HCT116 (cell line): ENCODE data around the gene CDYL2. TPM values are rescaled to one million over a fixed set of nuclear protein-coding genes. Genes with fewer than 3 reads are reported as not detected.

Source experiments
- ATAC-seq: fragments of 200-7000 bp; cut with Tn5 transposase; 2 replicates; pipeline ENCODE4 v1.9.1; 2020; ENCODE audit warnings: mild to moderate bottlenecking, moderate library complexity
- BruUV-seq: library from RNA; stranded (reverse); fragments of 400-500 nt; replicated peaks from 2 replicates; lab custom pipeline; 2021; lab: Mats Ljungman, UMichigan
- CTCF ChIA-PET: fragments of 300-600 bp; sonication (Branson Sonifier 250); formaldehyde crosslinking; loops from one replicate; lab custom pipeline; 2021; ENCODE audit warnings: antibody characterized with exemption; lab: Charles Lee
- POLR2A ChIA-PET: fragments of 300-600, 350-600 bp; sonication (Branson Sonifier 250); formaldehyde crosslinking; loops from one replicate; lab custom pipeline; 2021; ENCODE audit warnings: antibody characterized with exemption; lab: Charles Lee
- RAD21 ChIA-PET, 2 experiments: fragments of 300-600 bp; sonication (Branson Sonifier 250); formaldehyde crosslinking; loops; one replicate each; lab custom pipeline; 2023; ENCODE audit warnings: low total read pairs in 2 of 2; ENCODE audit not compliant: uncharacterized antibody in 2 of 2, unreplicated experiment in 2 of 2, low non-redundant PET in 1 of 2; lab: Charles Lee
- DNase-seq: peaks from one replicate; pipeline ENCODE4 v3.0.0-alpha.2; 2010; ENCODE audit warnings: low read depth, low spot score
- H2AFZ ChIP-seq: fragments of 200-600 bp; shearing (Covaris generic), sonication (generic); 2 replicates; pipeline ENCODE4 v1.6.1; 2017; ENCODE audit warnings: low read depth, mixed run types, mixed read lengths, antibody characterized with exemption, low read length; ENCODE audit not compliant: poor library complexity, severe bottlenecking
- H3K27ac ChIP-seq: 2 replicates; pipeline ENCODE4 v1.5.1; 2012; ENCODE audit warnings: low read depth, low read length
- H3K27me3 ChIP-seq: fragments of 200-600 bp; sonication (generic); 2 replicates; pipeline ENCODE4 v1.6.1; 2016; ENCODE audit warnings: mixed run types, low read length, mixed read lengths; ENCODE audit not compliant: insufficient read depth
- H3K36me3 ChIP-seq, 2 experiments: fragments of 200-500 bp in 1 of 2; fragments of 200-600 bp in 1 of 2; sonication (Bioruptor generic) in 1 of 2; sonication (generic) in 1 of 2; 2 replicates each; pipeline versions ENCODE4 v1.5.1 to v1.6.1; 2014 to 2016; ENCODE audit warnings: low read length in 2 of 2, inconsistent platforms in 1 of 2, mixed read lengths in 1 of 2, mixed run types in 1 of 2; ENCODE audit not compliant: insufficient read depth in 2 of 2, control insufficient read depth in 1 of 2
- H3K4me1 ChIP-seq, 2 experiments: fragments of 200-600 bp in 1 of 2; sonication (generic) in 1 of 2; 2 replicates each; pipeline versions ENCODE4 v1.5.1 to v1.6.1; 2012 to 2017; ENCODE audit warnings: low read length in 2 of 2, inconsistent platforms in 1 of 2, mild to moderate bottlenecking in 1 of 2, mixed read lengths in 1 of 2, mixed run types in 1 of 2, moderate library complexity in 1 of 2; ENCODE audit not compliant: insufficient read depth in 2 of 2, control insufficient read depth in 1 of 2
- H3K4me2 ChIP-seq: fragments of 200-600 bp; sonication (generic); 2 replicates; pipeline ENCODE4 v1.6.1; 2017; ENCODE audit warnings: mixed run types, low read length, mixed read lengths
- H3K4me3 ChIP-seq, 2 experiments: fragments of 200-600 bp in 1 of 2; sonication (generic) in 1 of 2; replicated peaks in 1 of 2; 2 replicates each; pipeline ENCODE4 v1.5.1; 2011 to 2016; ENCODE audit warnings: low read length in 2 of 2, control low read depth in 1 of 2, low read depth in 1 of 2, mild to moderate bottlenecking in 1 of 2, mixed read lengths in 1 of 2, mixed run types in 1 of 2
- H3K79me2 ChIP-seq: fragments of 200-600 bp; sonication (generic); 2 replicates; pipeline ENCODE4 v1.6.1; 2017; ENCODE audit warnings: mild to moderate bottlenecking, mixed run types, low read length, moderate library complexity, mixed read lengths; ENCODE audit not compliant: insufficient read depth
- H3K9ac ChIP-seq: fragments of 200-600 bp; sonication (generic); 2 replicates; pipeline ENCODE4 v1.6.1; 2016; ENCODE audit warnings: low read length, mixed read lengths
- H3K9me2 ChIP-seq: fragments of 200-600 bp; sonication (generic), shearing (Covaris generic); 2 replicates; pipeline ENCODE4 v1.6.1; 2017; ENCODE audit warnings: mixed run types, mild to moderate bottlenecking, moderate library complexity; ENCODE audit not compliant: insufficient read depth
- H3K9me3 ChIP-seq, 2 experiments: fragments of 200-500 bp in 1 of 2; fragments of 200-600 bp in 1 of 2; sonication (Bioruptor generic) in 1 of 2; sonication (generic) in 1 of 2; 2 replicates each; pipeline ENCODE4 v1.6.1; 2014 to 2017; ENCODE audit warnings: low read length in 2 of 2, mixed read lengths in 2 of 2, inconsistent platforms in 1 of 2, low read depth in 1 of 2, mild to moderate bottlenecking in 1 of 2, mixed run types in 1 of 2, moderate library complexity in 1 of 2; ENCODE audit not compliant: control insufficient read depth in 1 of 2, insufficient read depth in 1 of 2
- H4K20me1 ChIP-seq: fragments of 200-600 bp; sonication (generic), shearing (Covaris generic); 2 replicates; pipeline ENCODE4 v1.6.1; 2017; ENCODE audit warnings: mixed run types, mild to moderate bottlenecking, moderate library complexity; ENCODE audit not compliant: insufficient read depth
- ATF3 ChIP-seq: IDR thresholded peaks from 2 replicates; pipeline ENCODE4 v1.6.1; 2012
- CBX3 ChIP-seq: IDR thresholded peaks from 2 replicates; pipeline ENCODE4 v1.6.1; 2012; ENCODE audit warnings: low read depth
- EGR1 ChIP-seq: IDR thresholded peaks from 2 replicates; pipeline ENCODE4 v1.6.1; 2012; ENCODE audit warnings: low read depth
- ELF1 ChIP-seq: IDR thresholded peaks from 2 replicates; pipeline ENCODE4 v1.6.1; 2012; ENCODE audit warnings: low read depth, borderline replicate concordance
- EZH2 ChIP-seq: fragments of 200-600 bp; sonication (generic); IDR thresholded peaks from 2 replicates; pipeline ENCODE4 v1.6.1; 2017; ENCODE audit warnings: antibody characterized with exemption, mixed run types
- EZH2phosphoT487 ChIP-seq: fragments of 200-600 bp; IDR thresholded peaks from 2 replicates; pipeline ENCODE4 v1.6.1; 2018; ENCODE audit warnings: antibody characterized with exemption, borderline replicate concordance
- FOSL1 ChIP-seq: IDR thresholded peaks from 2 replicates; pipeline ENCODE4 v1.6.1; 2012; ENCODE audit warnings: low read depth
- POLR2AphosphoS5 ChIP-seq: IDR thresholded peaks from 2 replicates; pipeline ENCODE4 v1.6.1; 2011; ENCODE audit warnings: mild to moderate bottlenecking, low read depth, low read length, moderate library complexity
- RAD21 ChIP-seq: IDR thresholded peaks from 2 replicates; pipeline ENCODE4 v1.6.1; 2012; ENCODE audit warnings: low read depth, mild to moderate bottlenecking
- SIN3A ChIP-seq: IDR thresholded peaks from 2 replicates; pipeline ENCODE4 v1.6.1; 2012; ENCODE audit warnings: low read depth
- SP1 ChIP-seq: IDR thresholded peaks from 2 replicates; pipeline ENCODE4 v1.6.1; 2012; ENCODE audit warnings: low read depth
- SRF ChIP-seq: IDR thresholded peaks from 2 replicates; pipeline ENCODE4 v1.6.1; 2012; ENCODE audit warnings: low read depth
- ZFX ChIP-seq: fragments of 450-650 bp; IDR thresholded peaks from 2 replicates; pipeline ENCODE4 v1.6.1; 2017
- intact Hi-C: fragments of 100-400 bp; cut with micrococcal nuclease; formaldehyde crosslinking; loops from 2 replicates; pipeline ENCODE4 v1.10.0; 2022
- total RNA-seq: library from RNA; stranded (reverse); gene quantifications from one replicate; pipeline ENCODE4 v1.2.1, GENCODE V29; 2021; ENCODE audit not compliant: unreplicated experiment
- TF ChIP-seq, protein P1 (sequence below): IDR thresholded peaks from 2 replicates; pipeline ENCODE4 v1.6.1; 2012
- TF ChIP-seq, protein P2 (sequence below): IDR thresholded peaks from 2 replicates; pipeline ENCODE4 v1.6.1; 2012; ENCODE audit warnings: low read depth
- TF ChIP-seq, protein P3 (sequence below): IDR thresholded peaks from 2 replicates; pipeline ENCODE4 v1.6.1; 2011; ENCODE audit warnings: mild to moderate bottlenecking, low read length, moderate library complexity; ENCODE audit not compliant: insufficient replicate concordance; ENCODE audit errors: extremely low read depth

The CDYL2 gene
- total RNA-seq, 1 experiment from 2014 or later = 0.10 TPM

- peaks cover 0 to 6% of the 10 kb centered on the region in 2 experiments; a peak in 2 of 4 replicates for H3K9me3 ChIP-seq
- ChIA-PET CTCF (no interaction called here), POLR2A (no interaction called here), RAD21 (no interaction called here)
- ATAC-seq (no peak), DNase-seq (no peak)
- BruUV-seq = no TSS peak
- no peaks in the 10 kb centered on the region for H3K36me3 ChIP-seq
- H3K4me3 ChIP-seq = no peak overlapping the region
- H3K27ac ChIP-seq = no peak overlapping the region
- peaks cover 0 to 4% of the 10 kb centered on the region in 2 experiments; a peak in 1 of 4 replicates for H3K4me1 ChIP-seq
- TF ChIP-seq SIN3A = no peak
- no peak for TF ChIP-seq ELF1
- TF ChIP-seq POLR2AphosphoS5 = no peak
- TF ChIP-seq EGR1 = no peak
- TF ChIP-seq RAD21 = no peak
- no peak for TF ChIP-seq FOSL1
- TF ChIP-seq ATF3 = no peak
- TF ChIP-seq, protein P1, sequence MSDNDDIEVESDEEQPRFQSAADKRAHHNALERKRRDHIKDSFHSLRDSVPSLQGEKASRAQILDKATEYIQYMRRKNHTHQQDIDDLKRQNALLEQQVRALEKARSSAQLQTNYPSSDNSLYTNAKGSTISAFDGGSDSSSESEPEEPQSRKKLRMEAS = no peak
- TF ChIP-seq CBX3 = no peak
- TF ChIP-seq ZFX = no peak
- TF ChIP-seq SRF = no peak
- TF ChIP-seq EZH2 = no peak
- TF ChIP-seq, protein P2, sequence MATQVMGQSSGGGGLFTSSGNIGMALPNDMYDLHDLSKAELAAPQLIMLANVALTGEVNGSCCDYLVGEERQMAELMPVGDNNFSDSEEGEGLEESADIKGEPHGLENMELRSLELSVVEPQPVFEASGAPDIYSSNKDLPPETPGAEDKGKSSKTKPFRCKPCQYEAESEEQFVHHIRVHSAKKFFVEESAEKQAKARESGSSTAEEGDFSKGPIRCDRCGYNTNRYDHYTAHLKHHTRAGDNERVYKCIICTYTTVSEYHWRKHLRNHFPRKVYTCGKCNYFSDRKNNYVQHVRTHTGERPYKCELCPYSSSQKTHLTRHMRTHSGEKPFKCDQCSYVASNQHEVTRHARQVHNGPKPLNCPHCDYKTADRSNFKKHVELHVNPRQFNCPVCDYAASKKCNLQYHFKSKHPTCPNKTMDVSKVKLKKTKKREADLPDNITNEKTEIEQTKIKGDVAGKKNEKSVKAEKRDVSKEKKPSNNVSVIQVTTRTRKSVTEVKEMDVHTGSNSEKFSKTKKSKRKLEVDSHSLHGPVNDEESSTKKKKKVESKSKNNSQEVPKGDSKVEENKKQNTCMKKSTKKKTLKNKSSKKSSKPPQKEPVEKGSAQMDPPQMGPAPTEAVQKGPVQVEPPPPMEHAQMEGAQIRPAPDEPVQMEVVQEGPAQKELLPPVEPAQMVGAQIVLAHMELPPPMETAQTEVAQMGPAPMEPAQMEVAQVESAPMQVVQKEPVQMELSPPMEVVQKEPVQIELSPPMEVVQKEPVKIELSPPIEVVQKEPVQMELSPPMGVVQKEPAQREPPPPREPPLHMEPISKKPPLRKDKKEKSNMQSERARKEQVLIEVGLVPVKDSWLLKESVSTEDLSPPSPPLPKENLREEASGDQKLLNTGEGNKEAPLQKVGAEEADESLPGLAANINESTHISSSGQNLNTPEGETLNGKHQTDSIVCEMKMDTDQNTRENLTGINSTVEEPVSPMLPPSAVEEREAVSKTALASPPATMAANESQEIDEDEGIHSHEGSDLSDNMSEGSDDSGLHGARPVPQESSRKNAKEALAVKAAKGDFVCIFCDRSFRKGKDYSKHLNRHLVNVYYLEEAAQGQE = no peak
- no peak for TF ChIP-seq EZH2phosphoT487
- TF ChIP-seq SP1 = no peak
- TF ChIP-seq, protein P3, sequence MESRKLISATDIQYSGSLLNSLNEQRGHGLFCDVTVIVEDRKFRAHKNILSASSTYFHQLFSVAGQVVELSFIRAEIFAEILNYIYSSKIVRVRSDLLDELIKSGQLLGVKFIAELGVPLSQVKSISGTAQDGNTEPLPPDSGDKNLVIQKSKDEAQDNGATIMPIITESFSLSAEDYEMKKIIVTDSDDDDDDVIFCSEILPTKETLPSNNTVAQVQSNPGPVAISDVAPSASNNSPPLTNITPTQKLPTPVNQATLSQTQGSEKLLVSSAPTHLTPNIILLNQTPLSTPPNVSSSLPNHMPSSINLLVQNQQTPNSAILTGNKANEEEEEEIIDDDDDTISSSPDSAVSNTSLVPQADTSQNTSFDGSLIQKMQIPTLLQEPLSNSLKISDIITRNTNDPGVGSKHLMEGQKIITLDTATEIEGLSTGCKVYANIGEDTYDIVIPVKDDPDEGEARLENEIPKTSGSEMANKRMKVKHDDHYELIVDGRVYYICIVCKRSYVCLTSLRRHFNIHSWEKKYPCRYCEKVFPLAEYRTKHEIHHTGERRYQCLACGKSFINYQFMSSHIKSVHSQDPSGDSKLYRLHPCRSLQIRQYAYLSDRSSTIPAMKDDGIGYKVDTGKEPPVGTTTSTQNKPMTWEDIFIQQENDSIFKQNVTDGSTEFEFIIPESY = no peak
- intact Hi-C loops = no loop called here
- no peaks in the 10 kb centered on the region for H3K9me2 ChIP-seq
- H2AFZ ChIP-seq = no peak overlapping the region
- no peak overlapping the region for H3K9ac ChIP-seq
- H3K4me2 ChIP-seq = no peak overlapping the region
- no peaks in the 10 kb centered on the region for H4K20me1 ChIP-seq
- H3K79me2 ChIP-seq = no peaks in the 10 kb centered on the region
- no peaks in the 10 kb centered on the region for H3K27me3 ChIP-seq
Observed at GRCh38 chr16:80611930-80612327, 192.5 kb downstream of the CDYL2 start.
